A673 (cell line): ENCODE data around the gene CLASP1. TPM values are rescaled to one million over a fixed set of nuclear protein-coding genes. Genes with fewer than 3 reads are reported as not detected.

Source experiments
- Bru-seq: library from RNA; stranded (reverse); fragments of 400-500 nt; gene quantifications from one replicate; lab custom pipeline; 2021; lab: Mats Ljungman, UMichigan
- BruChase-seq, 2 experiments: library from RNA; stranded (reverse); fragments of 400-500 nt; gene quantifications; one replicate each; lab custom pipeline; 2021; lab: Mats Ljungman, UMichigan
- BruUV-seq: library from RNA; stranded (reverse); fragments of 400-500 nt; replicated peaks from 2 replicates; lab custom pipeline; 2021; lab: Mats Ljungman, UMichigan
- CTCF ChIA-PET: fragments of 300-600 bp; sonication (Branson Sonifier 250); formaldehyde crosslinking; loops from one replicate; lab custom pipeline; 2022; ENCODE audit warnings: antibody characterized with exemption; lab: Charles Lee
- POLR2A ChIA-PET: fragments of 300-600 bp; sonication (Branson Sonifier 250); formaldehyde crosslinking; loops from one replicate; lab custom pipeline; 2022; ENCODE audit warnings: antibody characterized with exemption; ENCODE audit not compliant: low non-redundant PET; lab: Charles Lee
- DNase-seq: peaks from one replicate; pipeline ENCODE4 v3.0.0-alpha.2; 2015; ENCODE audit warnings: low spot score
- H3K27ac ChIP-seq: fragments of 200-600 bp; sonication (generic); 2 replicates; pipeline ENCODE4 v1.5.1; 2016; ENCODE audit warnings: mixed run types, low read depth, mild to moderate bottlenecking, mixed read lengths, antibody characterized with exemption, low read length; ENCODE audit not compliant: poor library complexity, severe bottlenecking
- H3K27me3 ChIP-seq: fragments of 200-600 bp; sonication (generic); replicated peaks from 2 replicates; pipeline ENCODE4 v1.6.1; 2017; ENCODE audit warnings: mixed run types, low read depth, mild to moderate bottlenecking, mixed read lengths, antibody characterized with exemption, low read length; ENCODE audit not compliant: insufficient read depth, poor library complexity
- H3K36me3 ChIP-seq: fragments of 200-600 bp; sonication (generic); 2 replicates; pipeline ENCODE4 v1.6.1; 2016; ENCODE audit warnings: mixed run types, mild to moderate bottlenecking, mixed read lengths, antibody characterized with exemption, low read length; ENCODE audit not compliant: insufficient read depth, poor library complexity, severe bottlenecking
- H3K4me1 ChIP-seq: fragments of 200-600 bp; sonication (generic); 2 replicates; pipeline ENCODE4 v1.6.1; 2017; ENCODE audit warnings: mixed run types, mild to moderate bottlenecking, mixed read lengths, antibody characterized with exemption, low read length; ENCODE audit not compliant: insufficient read depth, poor library complexity, severe bottlenecking
- H3K4me3 ChIP-seq: fragments of 200-600 bp; sonication (generic); 2 replicates; pipeline ENCODE4 v1.5.1; 2016; ENCODE audit warnings: low read depth, mixed run types, mild to moderate bottlenecking, mixed read lengths, low read length; ENCODE audit not compliant: poor library complexity, severe bottlenecking
- H3K9me3 ChIP-seq: fragments of 200-600 bp; sonication (generic); 2 replicates; pipeline ENCODE4 v1.6.1; 2016; ENCODE audit warnings: mixed run types, low read depth, mild to moderate bottlenecking, mixed read lengths, antibody characterized with exemption, low read length; ENCODE audit not compliant: poor library complexity, severe bottlenecking
- EZH2 ChIP-seq: fragments of 200-600 bp; sonication (generic); IDR thresholded peaks from 2 replicates; pipeline ENCODE4 v1.6.1; 2017; ENCODE audit warnings: borderline replicate concordance, low read depth, mild to moderate bottlenecking, mixed read lengths, antibody characterized with exemption, low read length; ENCODE audit not compliant: poor library complexity, severe bottlenecking
- intact Hi-C: fragments of 100-400 bp; cut with micrococcal nuclease; formaldehyde crosslinking; loops from one replicate; pipeline ENCODE4 v1.10.0; 2022; ENCODE audit not compliant: unreplicated experiment
- long read RNA-seq: library from polyadenylated mRNA; stranded (forward); transcript quantifications from one replicate; pipeline ENCODE4 v2.0.0, GENCODE V29; 2022
- total RNA-seq: library from RNA; stranded (reverse); gene quantifications from 2 replicates; pipeline ENCODE4 v1.2.3, GENCODE V29; 2021
- TF ChIP-seq, protein P1 (sequence below): fragments of 300-800, 200-600 bp; sonication (generic); conservative IDR thresholded peaks from 2 replicates; pipeline ENCODE4 v1.5.1; 2017; ENCODE audit warnings: low read depth, mild to moderate bottlenecking, antibody characterized with exemption, low read length, moderate library complexity, mixed read lengths

The CLASP1 gene
- total RNA-seq (69.1 and 77.4 TPM in 2 replicates), Bru-seq, nascent RNA (percentile 90 among the genes with signal in this experiment), BruChase-seq, experiment 1, labeled RNA remaining after a 2-hour chase (percentile 84 among the genes with signal in this experiment), BruChase-seq, experiment 2, labeled RNA remaining after a 6-hour chase (percentile 82 among the genes with signal in this experiment)
- long read RNA-seq, partial matches to known transcripts: 18 of 40 reads
- long read RNA-seq, other reads (novel, unspliced or antisense): 22 of 40 reads

- H3K27me3 ChIP-seq: no peaks in the 10 kb centered on the region
- ChIA-PET CTCF (interaction anchor here (1.2 kb wide), 1 partner anchor 118 kb away, joined by 5 read pairs; the partner anchor contains the start of gene RNU4ATAC), POLR2A (interaction anchor here (0.6 to 1.2 kb wide), 3 partner anchors 18 to 1631 kb away, joined by 3 to 4 read pairs (median 4); no protein-coding TSS in a partner anchor)
- H3K9me3 ChIP-seq: no peaks in the 10 kb centered on the region
- peaks cover 5% of the 10 kb centered on the region for H3K4me1 ChIP-seq
- no peaks in the 10 kb centered on the region for H3K36me3 ChIP-seq
- peak within 1 kb of the TSS; percentile 93 for H3K27ac ChIP-seq
- DNase-seq: no peak
- intact Hi-C loops: loop anchor here (1.0 kb wide), 1 partner anchor 118 kb away; no protein-coding TSS in a partner anchor
- BruUV-seq: no TSS peak
- TF ChIP-seq, protein P1, sequence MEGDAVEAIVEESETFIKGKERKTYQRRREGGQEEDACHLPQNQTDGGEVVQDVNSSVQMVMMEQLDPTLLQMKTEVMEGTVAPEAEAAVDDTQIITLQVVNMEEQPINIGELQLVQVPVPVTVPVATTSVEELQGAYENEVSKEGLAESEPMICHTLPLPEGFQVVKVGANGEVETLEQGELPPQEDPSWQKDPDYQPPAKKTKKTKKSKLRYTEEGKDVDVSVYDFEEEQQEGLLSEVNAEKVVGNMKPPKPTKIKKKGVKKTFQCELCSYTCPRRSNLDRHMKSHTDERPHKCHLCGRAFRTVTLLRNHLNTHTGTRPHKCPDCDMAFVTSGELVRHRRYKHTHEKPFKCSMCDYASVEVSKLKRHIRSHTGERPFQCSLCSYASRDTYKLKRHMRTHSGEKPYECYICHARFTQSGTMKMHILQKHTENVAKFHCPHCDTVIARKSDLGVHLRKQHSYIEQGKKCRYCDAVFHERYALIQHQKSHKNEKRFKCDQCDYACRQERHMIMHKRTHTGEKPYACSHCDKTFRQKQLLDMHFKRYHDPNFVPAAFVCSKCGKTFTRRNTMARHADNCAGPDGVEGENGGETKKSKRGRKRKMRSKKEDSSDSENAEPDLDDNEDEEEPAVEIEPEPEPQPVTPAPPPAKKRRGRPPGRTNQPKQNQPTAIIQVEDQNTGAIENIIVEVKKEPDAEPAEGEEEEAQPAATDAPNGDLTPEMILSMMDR: no peak
- TF ChIP-seq EZH2: no peak
- peak within 1 kb of the TSS; percentile 97 for H3K4me3 ChIP-seq
Observed at GRCh38 chr2:121649149-121649595, at the start of gene CLASP1. TSS of gene CLASP1 (minus strand) at chr2:121649462. CDS start at chr2:121605895, 43,567 bp downstream.

DNA sequence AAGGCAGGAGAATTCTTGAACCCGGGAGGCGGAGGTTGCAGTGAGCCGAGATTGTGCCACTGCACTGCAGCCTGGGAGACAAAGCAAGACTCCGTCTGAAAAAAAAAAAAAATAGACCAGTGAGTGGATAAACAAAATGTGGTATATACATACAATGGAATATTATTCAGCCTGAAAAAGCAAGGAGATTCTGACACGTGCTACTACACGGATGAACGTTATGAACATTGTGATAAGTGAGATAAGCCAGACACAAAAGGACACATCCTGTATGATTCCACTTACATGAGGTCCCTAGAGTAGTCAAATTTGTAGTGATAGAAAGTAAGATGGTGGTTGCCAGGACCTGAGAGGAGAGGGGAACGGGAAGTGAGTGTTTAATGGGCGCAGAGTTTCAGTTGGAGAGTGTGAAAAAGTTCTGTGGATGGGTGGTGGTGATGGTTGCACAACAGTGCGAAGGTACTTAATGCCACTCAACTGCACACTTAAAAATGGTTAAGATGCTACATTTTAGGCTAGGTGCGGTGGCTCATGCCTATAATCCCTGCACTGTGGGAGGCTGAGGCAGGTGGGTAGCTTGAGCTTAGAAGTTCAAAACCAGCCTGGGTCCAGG, 49.2 kb upstream of the CLASP1 start:
- Histone ChIP-seq H3K4me3 (no peak overlapping the region), H3K9me3 (no peaks in the 10 kb centered on the region), H3K4me1 (peaks cover 9% of the 10 kb centered on the region), H3K27me3 (no peaks in the 10 kb centered on the region), H3K36me3 (no peaks in the 10 kb centered on the region), H3K27ac (no peak overlapping the region)
- intact Hi-C loops: no loop called here
- POLR2A ChIA-PET: interaction anchor here (0.5 kb wide), 1 partner anchor 99 kb away, joined by 26 read pairs; no protein-coding TSS in a partner anchor
- CTCF ChIA-PET: no interaction called here
- TF ChIP-seq, protein P1: no peak
- TF ChIP-seq EZH2: no peak
- BruUV-seq: no TSS peak
- no peak for DNase-seq

GRCh38 chr2:121697108-121697631, 47.9 kb upstream of the CLASP1 start:
- H3K27me3 ChIP-seq: no peaks in the 10 kb centered on the region
- CTCF ChIA-PET: no interaction called here
- H3K36me3 ChIP-seq: no peaks in the 10 kb centered on the region
- H3K4me1 ChIP-seq: peaks cover 9% of the 10 kb centered on the region
- intact Hi-C loops: no loop called here
- no peaks in the 10 kb centered on the region for H3K9me3 ChIP-seq
- no peak for TF ChIP-seq EZH2
- TF ChIP-seq, protein P1: no peak
- no peak overlapping the region for H3K27ac ChIP-seq
- no peak for DNase-seq
- POLR2A ChIA-PET: no interaction called here
- BruUV-seq: no TSS peak
- no peak overlapping the region for H3K4me3 ChIP-seq
